ENCODE results near the gene IRF2.
"Not testable (repeated sequence)": the region's sequence is repeated elsewhere in the genome, so short reads cannot be mapped to it uniquely, and the experiment has no call there.

IRF2 gene

GRCh38 chr4:184343502-184344177 lies 130.7 kb downstream of the IRF2 start:
- DNase-seq: peak; percentile 91

- DNase-seq: not testable (repeated sequence)
These were observed 131.5 kb downstream of the IRF2 start for GRCh38 chr4:184342857-184343237.

- no peak for DNase-seq
These were observed 132.0 kb downstream of the IRF2 start for GRCh38 chr4:184342167-184342856.

GRCh38 chr4:184339398-184340193 lies 134.8 kb downstream of the IRF2 start:
- peak; percentile 71 for DNase-seq

- DNase-seq: no peak
These were observed 136.4 kb downstream of the IRF2 start for GRCh38 chr4:184337907-184338306.
